Endothelial cell of hepatic sinusoid (primary cell): Measurements from ENCODE around the gene MTAP.

ENCODE experiments used
- in situ Hi-C: cut with HindIII; loops from 2 replicates; pipeline ENCODE4 v1.10.0; 2017; ENCODE audit warnings: low sequenced_read_pairs

Gene MTAP

GRCh38 chr9:21837501-21837900 lies 35.1 kb downstream of the MTAP start:
- in situ Hi-C loops = no loop called here

DNA sequence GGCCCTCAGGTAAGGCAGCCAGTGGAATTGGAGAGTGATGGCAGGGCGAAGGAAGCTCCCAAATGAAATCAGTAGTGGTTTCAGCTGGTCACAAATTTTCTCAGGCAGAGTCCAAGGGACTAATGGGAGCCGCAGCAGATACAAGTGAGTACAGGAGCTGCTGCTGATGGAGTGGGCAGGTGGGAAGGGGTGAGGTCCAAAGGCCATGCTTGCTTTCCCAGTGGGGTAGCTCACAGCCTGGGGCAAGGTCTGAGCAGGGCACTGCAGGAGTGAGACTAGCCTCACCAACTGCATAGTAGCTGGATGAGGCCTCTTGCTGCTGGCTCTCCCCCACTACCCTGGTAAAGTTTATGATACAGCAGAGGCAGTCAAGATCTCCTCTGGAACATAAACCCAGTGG lies 38.2 kb downstream of the MTAP start:
- in situ Hi-C loops = no loop called here

- in situ Hi-C loops = no loop called here
Observed at GRCh38 chr9:21841133-21841532, 38.7 kb downstream of the MTAP start.

- in situ Hi-C loops = no loop called here
Observed at GRCh38 chr9:21848615-21849014, 46.2 kb downstream of the MTAP start.

DNA sequence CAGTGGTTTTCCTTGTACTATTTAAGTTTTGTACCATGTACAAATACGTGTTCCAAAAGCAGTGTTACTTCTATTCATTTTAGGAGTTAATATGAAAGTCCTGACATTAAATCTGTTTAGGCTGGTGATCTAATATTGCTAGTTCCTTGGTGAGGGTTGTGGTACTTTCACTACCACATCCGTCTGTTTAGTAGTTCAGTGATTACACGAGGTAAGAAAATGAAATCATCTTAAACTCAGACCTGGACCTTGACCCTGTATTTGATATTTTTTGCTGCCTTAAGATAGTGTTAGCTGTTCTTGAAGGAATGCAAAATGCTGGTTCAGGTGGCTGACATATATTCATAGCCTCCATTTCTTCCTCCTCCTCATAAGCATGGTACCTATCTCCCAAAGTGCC lies 50.3 kb downstream of the MTAP start:
- in situ Hi-C loops = no loop called here

- in situ Hi-C loops = no loop called here
Observed at GRCh38 chr9:21853414-21853813, 51.0 kb downstream of the MTAP start.

GRCh38 chr9:21854119-21854518 lies 51.7 kb downstream of the MTAP start:
- in situ Hi-C loops = no loop called here

DNA sequence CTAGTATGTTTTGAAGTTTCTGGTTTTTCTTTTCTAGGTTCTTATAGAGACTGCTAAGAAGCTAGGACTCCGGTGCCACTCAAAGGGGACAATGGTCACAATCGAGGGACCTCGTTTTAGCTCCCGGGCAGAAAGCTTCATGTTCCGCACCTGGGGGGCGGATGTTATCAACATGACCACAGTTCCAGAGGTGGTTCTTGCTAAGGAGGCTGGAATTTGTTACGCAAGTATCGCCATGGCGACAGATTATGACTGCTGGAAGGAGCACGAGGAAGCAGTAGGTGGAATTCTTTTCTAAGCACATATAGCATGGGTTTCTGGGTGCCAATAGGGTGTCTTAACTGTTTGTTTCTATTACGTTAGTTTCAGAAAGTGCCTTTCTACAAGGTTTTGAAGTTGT lies 52.2 kb downstream of the MTAP start:
- in situ Hi-C loops = no loop called here

DNA sequence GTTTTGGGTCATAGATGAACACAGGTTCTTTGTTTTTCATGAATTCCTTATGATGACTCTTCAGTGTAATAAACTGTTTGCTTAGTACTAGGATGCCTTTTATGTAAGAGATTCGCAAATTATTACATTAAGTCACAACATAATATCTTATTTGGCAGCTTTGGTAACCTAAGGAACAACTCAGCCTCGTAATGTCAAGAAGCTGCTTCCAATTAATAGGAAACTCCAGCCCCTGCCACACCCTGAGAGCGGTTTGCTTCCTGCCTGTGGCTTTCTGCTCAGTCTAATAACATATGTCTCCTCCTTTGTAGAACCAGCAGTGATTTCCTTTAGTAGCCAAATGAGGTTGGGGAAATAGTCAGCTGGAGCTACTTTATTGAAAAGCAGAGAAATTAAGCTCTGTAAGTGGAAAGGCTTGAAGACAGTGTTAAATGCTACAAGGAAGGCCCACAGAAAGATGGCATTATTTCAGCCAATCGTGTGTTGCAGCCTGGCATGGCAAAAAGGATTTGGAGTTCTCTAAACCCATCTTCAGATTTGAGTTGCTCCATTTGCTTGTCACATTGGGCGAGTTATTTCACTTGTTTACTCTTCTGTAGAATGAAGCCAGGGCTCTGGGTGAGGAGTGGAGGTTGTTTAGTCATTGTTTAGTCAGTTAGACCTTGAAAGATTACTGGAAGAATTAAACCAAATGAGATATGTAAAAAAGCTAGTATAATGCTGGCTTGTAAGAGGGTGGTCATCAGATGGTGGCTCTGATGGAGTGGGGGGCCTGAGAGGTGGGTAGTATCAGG lies 54.1 kb downstream of the MTAP start:
- in situ Hi-C loops = no loop called here

GRCh38 chr9:21862871-21863270 lies 60.4 kb downstream of the MTAP start:
- in situ Hi-C loops = no loop called here

- in situ Hi-C loops = no loop called here
Observed at GRCh38 chr9:21864505-21864904, 62.1 kb downstream of the MTAP start.

- in situ Hi-C loops = no loop called here
Observed at GRCh38 chr9:21866302-21866701, 63.9 kb downstream of the MTAP start.

DNA sequence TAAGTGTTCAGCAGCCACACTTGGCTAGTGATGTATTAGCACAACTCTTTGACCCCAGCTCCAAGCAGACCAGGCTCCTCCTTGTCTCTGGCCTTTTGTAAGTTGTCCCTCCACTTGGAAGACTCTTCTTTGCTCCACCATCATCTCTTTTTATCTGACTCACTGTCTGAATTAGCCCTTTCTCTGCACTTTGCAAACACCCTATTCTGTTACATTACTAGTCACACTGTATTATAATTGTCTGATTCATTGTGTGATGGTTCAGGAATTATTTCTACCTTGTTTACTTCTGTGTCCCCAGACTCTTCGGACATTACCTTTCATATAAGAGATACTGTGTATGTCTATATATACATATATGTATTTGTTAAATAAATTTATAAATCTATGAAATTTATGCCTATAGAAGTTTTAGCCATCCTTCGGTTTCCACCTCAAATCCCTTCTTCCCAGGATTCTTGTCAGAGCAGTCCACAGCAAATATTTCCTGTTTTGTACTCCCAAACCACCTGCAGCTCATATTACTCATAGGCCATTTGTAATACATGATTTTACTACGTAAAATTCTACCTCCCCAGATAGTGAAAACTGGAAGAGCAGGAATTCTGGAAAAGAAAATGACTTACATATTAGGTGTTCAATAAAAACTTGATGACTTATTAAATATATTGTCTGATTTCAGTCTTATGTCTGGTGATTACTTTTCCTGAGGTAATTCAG lies 69.0 kb downstream of the MTAP start:
- in situ Hi-C loops = no loop called here

DNA sequence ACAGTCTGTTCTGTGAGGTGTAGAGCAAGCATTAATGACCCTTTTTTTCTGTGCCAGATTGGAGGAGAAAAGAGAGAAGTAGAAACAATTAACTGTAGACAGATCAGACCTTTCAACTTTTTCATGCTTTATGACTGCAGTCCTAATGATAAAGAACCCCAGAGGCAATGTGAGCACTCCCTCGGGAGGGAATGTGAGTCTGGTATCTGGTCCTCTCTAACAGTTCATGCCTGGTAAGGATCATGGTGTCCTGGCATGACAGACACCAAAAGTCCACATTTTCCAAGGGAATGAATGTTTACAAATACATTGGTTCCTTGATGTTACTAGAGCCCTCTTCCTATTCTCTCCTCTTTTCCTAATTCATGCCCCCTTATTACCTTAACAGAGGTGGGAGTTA lies 70.3 kb downstream of the MTAP start:
- in situ Hi-C loops = no loop called here

- in situ Hi-C loops = no loop called here
Observed at GRCh38 chr9:21873540-21874221, 71.2 kb downstream of the MTAP start.

DNA sequence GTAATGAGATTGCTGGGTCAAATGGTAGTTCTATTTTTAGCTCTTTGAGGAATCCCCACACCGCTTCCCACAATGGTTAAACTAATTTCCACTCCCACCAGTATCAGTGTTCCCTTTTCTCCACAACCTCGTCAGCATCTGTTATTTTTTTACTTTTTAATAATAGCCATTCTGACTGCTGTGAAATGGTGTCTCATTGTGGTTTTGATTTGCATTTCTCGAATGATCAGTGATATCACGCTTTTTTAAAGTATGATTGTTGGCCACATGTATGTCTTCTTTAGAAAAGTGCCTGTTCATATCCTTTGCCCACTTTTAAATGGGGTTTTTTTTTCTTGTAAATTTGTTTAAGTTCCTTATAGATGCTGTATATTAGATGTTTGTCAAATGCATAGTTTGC lies 73.5 kb downstream of the MTAP start:
- in situ Hi-C loops = no loop called here

- in situ Hi-C loops = no loop called here
Observed at GRCh38 chr9:21883642-21884041, 81.2 kb downstream of the MTAP start.

DNA sequence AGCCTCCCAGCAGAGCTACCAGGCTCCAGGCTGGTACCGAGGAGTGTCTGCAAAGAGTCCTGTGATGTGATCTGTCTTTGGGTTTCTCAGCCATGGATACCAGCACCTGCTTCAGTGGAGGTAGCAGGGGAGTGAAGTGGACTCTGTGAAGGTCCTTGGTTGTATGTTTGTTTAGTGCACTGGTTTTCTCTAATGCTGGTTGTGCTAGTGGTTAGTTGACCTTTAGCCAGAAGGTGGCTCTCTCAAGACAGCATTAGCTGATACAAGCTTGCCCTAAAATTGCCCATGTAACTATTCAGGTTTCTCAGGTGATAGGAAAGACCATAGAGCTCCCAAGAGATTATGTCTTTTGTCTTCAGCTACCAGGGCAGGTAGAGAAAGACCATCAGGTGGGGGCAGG lies 87.2 kb downstream of the MTAP start:
- in situ Hi-C loops = no loop called here

GRCh38 chr9:21890696-21891095 lies 88.3 kb downstream of the MTAP start:
- in situ Hi-C loops = no loop called here

GRCh38 chr9:21901546-21901945 lies 99.1 kb downstream of the MTAP start:
- in situ Hi-C loops = no loop called here

GRCh38 chr9:21902136-21902535 lies 99.7 kb downstream of the MTAP start:
- in situ Hi-C loops = no loop called here

GRCh38 chr9:21903380-21903965 lies 101.0 kb downstream of the MTAP start:
- in situ Hi-C loops = no loop called here
